Mesothelial cell of epicardium (in vitro differentiated cells): ENCODE data around the gene TMEM218. TPM values are rescaled to one million over a fixed set of nuclear protein-coding genes. Genes with fewer than 3 reads are reported as not detected.

Source experiments
- DNase-seq, 2 experiments: peaks; one replicate each; pipeline ENCODE4 v3.0.0; 2021; ENCODE audit warnings: low spot score in 2 of 2; ENCODE audit not compliant: unreplicated experiment in 2 of 2
- H3K27ac Mint-ChIP-seq: 2 replicates; pipeline ENCODE4 v1.8.0; 2021; ENCODE audit warnings: mixed read lengths
- H3K27me3 Mint-ChIP-seq: 2 replicates; pipeline ENCODE4 v1.8.0; 2021; ENCODE audit warnings: low read depth, mixed read lengths
- H3K36me3 Mint-ChIP-seq: 2 replicates; pipeline ENCODE4 v1.8.0; 2021; ENCODE audit warnings: mixed read lengths
- H3K4me1 Mint-ChIP-seq: 2 replicates; pipeline ENCODE4 v1.8.0; 2021; ENCODE audit warnings: mixed read lengths
- H3K4me3 Mint-ChIP-seq: 2 replicates; pipeline ENCODE4 v1.8.0; 2021; ENCODE audit warnings: mild to moderate bottlenecking, moderate library complexity, mixed read lengths
- H3K9me3 Mint-ChIP-seq: 2 replicates; pipeline ENCODE4 v1.8.0; 2021; ENCODE audit warnings: mixed read lengths
- total RNA-seq: library from RNA; stranded (reverse); gene quantifications from 3 replicates; pipeline ENCODE4 v1.2.1, GENCODE V29; 2021
- TF ChIP-seq, protein P1 (sequence below): fragments of 200-600 bp; sonication (generic); IDR thresholded peaks from one replicate; pipeline ENCODE4 v1.5.0; 2021; ENCODE audit warnings: antibody characterized with exemption; ENCODE audit not compliant: unreplicated experiment

Gene TMEM218
- total RNA-seq, 1 donor from 2014 or later = 23.7 TPM

DNA sequence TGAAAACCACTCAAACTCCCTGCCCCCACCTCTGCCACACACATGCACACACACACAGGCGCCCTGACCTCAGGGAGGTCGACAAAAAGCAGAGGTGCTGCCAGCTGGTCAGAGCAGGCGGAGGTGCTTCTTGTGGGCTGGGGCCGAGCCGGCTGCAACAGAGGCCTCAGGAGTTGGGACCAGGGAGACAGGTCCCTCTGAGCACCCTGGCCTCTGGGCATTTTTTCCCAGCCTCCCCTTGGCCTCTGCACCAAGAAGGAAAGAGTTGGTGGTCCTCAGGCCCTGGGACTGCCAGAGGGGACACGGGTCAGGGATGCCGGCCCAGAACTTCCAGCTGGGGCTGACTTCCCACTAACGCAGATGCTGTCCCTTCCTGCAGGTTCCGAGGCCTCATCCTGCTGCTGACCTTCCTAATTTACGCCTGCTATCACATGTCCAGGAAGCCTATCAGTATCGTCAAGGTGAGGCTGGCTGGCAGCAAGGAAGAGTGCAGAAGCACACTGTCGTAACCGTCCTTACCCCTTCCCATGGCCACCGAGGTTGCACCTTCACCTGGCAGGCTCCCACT lies 35.0 kb downstream of the TMEM218 start:
- Mint-ChIP-seq H3K36me3 (no peaks in the 10 kb centered on the region), H3K9me3 (no peaks in the 10 kb centered on the region), H3K27ac (no peak overlapping the region), H3K4me3 (no peak overlapping the region), H3K27me3 (peaks cover 8% of the 10 kb centered on the region), H3K4me1 (peaks cover 2% of the 10 kb centered on the region)
- no peak for DNase-seq
- TF ChIP-seq, protein P1, sequence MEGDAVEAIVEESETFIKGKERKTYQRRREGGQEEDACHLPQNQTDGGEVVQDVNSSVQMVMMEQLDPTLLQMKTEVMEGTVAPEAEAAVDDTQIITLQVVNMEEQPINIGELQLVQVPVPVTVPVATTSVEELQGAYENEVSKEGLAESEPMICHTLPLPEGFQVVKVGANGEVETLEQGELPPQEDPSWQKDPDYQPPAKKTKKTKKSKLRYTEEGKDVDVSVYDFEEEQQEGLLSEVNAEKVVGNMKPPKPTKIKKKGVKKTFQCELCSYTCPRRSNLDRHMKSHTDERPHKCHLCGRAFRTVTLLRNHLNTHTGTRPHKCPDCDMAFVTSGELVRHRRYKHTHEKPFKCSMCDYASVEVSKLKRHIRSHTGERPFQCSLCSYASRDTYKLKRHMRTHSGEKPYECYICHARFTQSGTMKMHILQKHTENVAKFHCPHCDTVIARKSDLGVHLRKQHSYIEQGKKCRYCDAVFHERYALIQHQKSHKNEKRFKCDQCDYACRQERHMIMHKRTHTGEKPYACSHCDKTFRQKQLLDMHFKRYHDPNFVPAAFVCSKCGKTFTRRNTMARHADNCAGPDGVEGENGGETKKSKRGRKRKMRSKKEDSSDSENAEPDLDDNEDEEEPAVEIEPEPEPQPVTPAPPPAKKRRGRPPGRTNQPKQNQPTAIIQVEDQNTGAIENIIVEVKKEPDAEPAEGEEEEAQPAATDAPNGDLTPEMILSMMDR = no peak

DNA sequence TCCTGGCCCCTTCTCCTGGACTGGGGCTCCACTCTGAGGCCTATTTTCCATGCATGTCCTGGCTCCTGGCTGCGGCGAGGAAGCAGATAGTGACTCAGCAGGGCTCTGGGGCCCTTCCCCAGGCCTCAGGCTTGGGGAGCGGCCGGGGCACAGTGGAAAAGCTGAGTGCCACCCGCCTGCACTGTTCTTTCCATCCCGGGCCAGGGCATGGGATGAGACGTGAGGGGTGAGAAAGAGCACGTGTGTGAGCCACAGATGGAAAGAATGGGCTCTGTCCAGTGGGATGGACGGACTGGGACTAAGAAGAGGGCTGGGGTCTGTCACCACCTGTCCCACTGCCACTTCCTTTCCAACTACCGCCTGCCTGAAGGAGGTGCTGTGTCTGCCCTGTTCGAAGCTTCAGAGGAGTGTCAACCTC lies 35.5 kb downstream of the TMEM218 start:
- H3K27me3 Mint-ChIP-seq = peaks cover 8% of the 10 kb centered on the region
- TF ChIP-seq, protein P1 = no peak
- H3K27ac Mint-ChIP-seq = no peak overlapping the region

DNA sequence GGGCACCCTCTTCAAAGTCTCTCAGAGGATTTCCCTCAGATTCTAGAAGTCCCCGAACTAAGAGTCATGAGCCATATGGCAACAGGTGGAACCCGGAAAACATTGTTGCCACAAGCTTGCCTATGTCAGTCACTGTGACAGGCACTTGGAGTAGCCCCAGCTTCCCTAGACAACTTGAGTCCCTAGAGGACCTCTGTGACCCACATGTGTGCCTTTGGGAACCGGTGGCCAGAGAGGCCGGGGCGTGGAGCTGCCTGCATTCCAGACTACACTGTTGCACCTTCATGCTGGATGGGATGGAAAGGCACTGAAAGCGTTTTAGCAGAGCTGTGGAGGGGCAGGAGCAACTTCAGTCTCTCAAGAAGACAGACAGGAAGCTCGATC lies 36.2 kb downstream of the TMEM218 start:
- TF ChIP-seq, protein P1 = no peak
- Mint-ChIP-seq H3K9me3 (no peaks in the 10 kb centered on the region), H3K27ac (no peak overlapping the region), H3K27me3 (peaks cover 8% of the 10 kb centered on the region), H3K36me3 (no peaks in the 10 kb centered on the region), H3K4me1 (peaks cover 6% of the 10 kb centered on the region), H3K4me3 (no peak overlapping the region)
- no peak for DNase-seq

More for the DNA sequence above, 35.5 kb downstream of the TMEM218 start:
- Mint-ChIP-seq H3K4me1 (peaks cover 6% of the 10 kb centered on the region), H3K4me3 (no peak overlapping the region), H3K9me3 (no peaks in the 10 kb centered on the region), H3K36me3 (no peaks in the 10 kb centered on the region)
- no peak for DNase-seq

DNA sequence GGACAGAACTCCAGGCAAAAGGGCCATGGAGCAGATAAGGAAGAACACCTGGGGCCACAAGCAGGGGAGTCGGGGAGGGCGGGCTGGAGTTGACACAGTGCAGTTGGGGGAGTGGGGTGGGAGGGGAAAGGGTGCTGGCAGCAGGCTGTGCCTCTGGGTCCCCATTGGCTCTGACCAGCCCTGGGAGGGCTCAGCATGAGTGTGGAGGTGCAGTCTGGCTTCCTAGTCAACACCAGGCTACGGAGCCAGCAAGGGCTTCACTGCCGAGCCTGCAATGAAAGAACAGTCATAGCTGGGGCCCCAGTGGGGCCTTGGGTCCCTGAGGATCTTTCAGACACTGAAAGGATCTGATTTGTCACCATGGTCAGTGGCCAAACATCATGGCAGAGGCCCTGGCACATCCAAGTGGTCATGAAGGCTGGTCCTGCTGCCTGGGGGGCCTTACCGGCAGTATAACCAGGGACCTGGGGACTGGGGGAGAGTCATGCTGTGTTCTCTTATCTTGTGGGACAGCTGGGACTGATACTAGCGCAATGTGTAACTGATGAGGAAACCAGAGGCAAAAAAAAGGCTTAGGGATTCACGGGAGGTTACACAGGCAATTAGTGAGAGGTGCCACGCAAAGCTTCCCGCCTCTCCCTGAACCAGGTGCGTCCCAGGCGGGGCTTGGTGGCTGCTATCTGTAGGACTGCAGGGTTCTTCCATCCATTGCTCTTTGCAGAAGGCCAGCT lies 36.8 kb downstream of the TMEM218 start:
- no peaks in the 10 kb centered on the region for H3K9me3 Mint-ChIP-seq
- no peak for DNase-seq
- TF ChIP-seq, protein P1 = no peak

DNA sequence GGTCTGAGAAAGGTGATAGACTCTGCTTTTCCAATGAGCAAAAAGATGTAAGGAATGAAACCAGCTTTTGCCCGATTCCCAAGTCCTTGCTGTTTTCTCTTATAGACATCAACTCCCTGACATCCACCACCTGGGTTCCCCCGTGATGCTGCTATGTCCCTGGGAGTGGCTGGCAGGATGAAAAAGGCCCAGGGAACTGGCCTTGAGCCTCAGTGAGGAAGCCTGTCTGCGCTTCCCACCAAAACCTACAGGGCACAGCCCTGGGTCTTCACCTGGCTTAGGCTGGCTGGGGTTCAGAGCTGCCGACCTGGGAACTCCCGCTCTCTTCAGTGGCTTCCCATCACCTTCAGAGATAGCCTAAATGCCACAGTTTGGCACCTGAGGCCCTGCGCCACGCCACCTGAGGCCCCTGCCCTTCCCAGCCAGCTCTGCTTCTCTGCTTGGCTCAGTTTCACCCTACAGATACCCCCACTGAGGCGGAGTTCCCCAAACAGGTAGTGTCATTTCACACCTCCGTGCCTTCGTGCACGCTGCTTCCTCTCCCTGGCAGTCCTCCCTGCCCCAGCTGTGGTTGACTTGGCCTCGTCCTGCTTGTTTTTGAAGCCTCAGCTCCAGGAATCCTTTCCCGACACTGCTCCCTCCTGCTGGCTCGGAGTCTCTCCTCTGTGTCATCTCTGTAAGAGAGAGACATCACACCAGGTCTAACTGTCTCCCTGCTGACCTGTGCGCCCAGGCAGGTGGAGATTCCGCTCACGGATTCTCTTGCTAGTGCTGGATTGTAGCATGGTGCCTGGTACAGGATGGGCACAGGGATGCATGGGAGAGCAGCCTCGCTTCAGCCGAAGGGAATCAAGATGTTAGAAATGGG lies 37.6 kb downstream of the TMEM218 start:
- Mint-ChIP-seq H3K9me3 (no peaks in the 10 kb centered on the region), H3K4me1 (peaks cover 6% of the 10 kb centered on the region), H3K36me3 (no peaks in the 10 kb centered on the region), H3K27me3 (peaks cover 8% of the 10 kb centered on the region), H3K4me3 (no peak overlapping the region), H3K27ac (no peak overlapping the region)
- no peak for DNase-seq
- TF ChIP-seq, protein P1 = no peak

More for the DNA sequence above, 36.8 kb downstream of the TMEM218 start:
- H3K27ac Mint-ChIP-seq = no peak overlapping the region
- peaks cover 8% of the 10 kb centered on the region for H3K27me3 Mint-ChIP-seq
- H3K4me1 Mint-ChIP-seq = peaks cover 6% of the 10 kb centered on the region
- no peak overlapping the region for H3K4me3 Mint-ChIP-seq
- H3K36me3 Mint-ChIP-seq = no peaks in the 10 kb centered on the region
